Measurements from ENCODE around the gene EXOSC3.
"Not testable (repeated sequence)": the region's sequence is repeated elsewhere in the genome, so short reads cannot be mapped to it uniquely, and the experiment has no call there.

The EXOSC3 gene

DNA sequence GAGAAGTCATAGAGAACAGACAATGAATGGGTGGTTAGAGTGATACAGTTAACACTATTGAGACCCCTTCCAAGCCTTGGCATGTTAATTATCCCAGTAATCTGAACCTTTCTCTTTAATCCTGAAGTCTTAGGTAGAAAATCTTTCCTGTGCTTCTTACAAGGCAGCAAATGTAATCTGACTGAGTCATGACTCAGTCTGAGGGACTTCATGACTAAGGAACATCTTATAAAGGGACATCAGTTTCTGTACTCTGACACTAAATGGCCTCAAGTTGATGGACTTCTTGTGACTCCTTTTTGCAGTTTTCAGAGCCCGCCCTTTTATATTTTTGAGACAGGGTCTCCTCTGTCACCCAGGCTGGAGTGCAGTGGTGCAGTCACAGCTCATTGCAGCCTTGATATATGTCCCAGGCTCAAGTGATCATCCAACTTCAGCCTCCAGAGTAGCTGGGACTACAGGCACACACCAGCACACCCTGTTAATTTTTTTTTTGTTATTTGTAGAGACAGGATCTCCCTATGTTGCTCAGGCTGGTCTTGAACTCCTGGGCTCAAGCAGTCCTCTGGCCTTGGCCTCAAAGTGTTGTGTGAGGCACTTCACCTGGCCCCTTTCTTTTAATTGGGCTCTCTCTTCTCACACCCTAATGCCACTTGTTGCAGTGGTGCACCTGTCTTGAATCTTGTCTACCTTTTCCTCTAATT is 9.5 kb downstream of the EXOSC3 start:
- no peak for DNase-seq

DNA sequence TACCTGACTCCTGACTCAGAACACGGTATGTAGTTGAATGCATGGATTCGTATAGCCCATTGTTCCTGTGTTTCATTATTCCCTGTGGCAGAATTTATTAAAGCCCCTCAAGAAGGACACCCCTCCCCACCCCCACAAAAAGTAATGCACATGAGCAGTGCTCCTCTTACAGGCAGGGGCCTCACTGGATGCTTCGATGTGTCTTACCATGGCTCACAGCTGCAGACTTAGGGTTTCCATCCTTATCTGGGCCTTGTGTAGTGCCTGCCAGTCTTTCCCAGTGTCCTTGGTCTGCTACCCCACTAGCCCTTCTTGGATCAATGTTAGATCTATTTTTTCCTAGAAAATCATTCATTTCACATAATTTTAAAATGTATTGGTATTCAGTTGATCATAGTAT is 14.9 kb downstream of the EXOSC3 start:
- no peak for DNase-seq

DNA sequence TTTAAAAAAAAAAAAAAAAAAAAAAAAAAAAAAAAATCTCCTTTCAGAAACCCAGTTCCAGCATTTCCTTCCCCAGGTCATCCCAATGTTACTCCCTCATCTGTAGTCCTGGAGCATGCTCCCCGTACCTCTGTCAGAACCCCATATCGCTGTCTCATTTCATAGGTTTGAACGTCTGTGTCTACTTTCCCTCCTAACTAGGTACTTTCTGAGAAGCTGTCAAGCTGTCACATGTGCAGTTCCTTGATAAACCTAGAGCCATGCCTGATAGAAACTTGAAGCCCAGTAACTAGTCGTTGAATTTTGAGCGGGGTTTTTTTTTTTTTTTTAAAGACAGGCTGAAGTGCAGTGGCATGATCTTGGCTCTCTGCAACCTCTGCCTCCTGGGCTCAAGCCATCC is 15.6 kb downstream of the EXOSC3 start:
- DNase-seq = no peak

DNA sequence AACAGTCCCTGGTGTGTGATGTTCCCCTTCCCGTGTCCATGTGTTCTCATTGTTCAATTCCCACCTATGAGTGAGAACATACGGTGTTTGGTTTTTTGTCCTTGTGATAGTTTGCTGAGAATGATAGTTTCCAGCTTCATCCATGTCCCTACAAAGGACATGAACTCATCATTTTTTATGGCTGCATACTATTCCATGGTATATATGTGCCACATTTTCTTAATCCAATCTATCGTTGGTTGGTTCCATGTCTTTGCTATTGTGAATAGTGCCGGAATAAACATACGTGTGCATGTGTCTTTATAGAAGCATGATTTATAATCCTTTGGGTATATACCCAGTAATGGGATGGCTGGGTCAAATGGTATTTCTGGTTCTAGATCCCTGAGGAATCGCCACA is 19.6 kb downstream of the EXOSC3 start:
- DNase-seq = not testable (repeated sequence)

DNA sequence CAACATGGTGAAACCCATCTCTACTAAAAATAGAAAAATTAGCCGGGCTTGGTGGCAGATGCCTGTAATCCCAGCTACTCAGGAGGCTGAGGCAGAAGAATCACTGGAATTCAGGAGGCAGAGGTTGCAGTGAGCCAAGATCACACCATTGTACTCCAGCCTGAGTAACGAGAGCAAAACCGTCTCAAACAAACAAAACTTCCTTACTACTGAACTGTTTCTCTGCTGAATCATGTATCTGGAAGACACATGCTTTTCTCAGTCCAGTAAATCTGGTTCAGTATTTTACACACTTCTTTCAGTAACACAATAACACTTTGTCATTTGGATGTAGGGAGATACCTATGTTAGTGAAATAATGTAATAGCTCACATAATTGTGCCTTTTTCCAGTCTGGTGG is 23.4 kb downstream of the EXOSC3 start:
- DNase-seq = no peak

DNA sequence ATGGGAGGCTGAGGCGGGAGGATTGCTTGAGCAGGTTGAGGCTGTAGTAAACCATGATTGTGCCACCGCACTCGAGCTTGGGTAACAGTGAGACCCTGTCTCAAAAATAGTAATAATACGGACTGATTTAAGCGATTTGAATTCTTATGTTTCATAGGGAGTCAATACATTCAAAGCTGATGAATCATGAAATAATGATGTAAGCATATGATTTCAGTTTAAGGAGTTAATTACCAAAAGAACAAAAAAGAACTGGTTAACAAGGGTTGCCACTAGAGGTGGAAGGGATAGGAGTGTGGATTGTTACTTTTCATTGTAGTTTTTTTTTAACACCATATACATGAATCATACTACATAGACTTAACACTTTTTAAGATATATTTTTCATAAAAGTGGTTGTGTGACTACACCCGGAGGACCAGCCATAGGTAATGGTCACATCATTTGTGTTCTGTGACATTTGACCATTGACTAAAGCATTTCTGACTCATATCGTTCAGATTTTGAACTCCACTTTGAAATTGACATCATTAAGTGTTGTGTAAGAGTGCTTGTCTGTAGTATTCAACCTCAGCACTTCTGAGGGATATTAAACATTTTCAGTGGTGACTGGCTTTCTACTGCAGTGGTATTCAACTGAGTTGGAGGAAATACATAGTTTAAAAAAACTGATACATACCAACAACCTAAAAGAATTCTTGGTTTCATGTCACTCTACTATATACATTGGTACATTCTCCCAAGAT is 24.3 kb downstream of the EXOSC3 start:
- DNase-seq = no peak

DNA sequence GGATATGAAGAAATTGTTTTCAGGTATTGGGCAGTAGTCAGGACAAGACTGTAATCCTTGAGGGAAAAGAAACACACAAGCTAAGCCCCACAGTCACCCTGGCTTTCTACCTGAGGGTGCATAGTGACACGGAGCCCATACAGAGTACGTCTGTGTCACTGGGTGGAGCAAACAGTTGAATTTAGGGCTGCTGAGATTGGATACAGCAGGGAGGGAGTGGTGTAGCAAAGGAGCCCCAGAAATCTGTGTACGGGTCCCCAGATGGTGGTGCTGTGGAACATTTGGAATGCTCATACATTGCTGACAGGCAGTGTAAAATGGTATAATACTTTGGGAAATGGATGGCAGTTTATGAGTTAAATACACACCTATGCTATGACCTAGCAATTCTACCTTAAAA is 26.1 kb downstream of the EXOSC3 start:
- no peak for DNase-seq

DNA sequence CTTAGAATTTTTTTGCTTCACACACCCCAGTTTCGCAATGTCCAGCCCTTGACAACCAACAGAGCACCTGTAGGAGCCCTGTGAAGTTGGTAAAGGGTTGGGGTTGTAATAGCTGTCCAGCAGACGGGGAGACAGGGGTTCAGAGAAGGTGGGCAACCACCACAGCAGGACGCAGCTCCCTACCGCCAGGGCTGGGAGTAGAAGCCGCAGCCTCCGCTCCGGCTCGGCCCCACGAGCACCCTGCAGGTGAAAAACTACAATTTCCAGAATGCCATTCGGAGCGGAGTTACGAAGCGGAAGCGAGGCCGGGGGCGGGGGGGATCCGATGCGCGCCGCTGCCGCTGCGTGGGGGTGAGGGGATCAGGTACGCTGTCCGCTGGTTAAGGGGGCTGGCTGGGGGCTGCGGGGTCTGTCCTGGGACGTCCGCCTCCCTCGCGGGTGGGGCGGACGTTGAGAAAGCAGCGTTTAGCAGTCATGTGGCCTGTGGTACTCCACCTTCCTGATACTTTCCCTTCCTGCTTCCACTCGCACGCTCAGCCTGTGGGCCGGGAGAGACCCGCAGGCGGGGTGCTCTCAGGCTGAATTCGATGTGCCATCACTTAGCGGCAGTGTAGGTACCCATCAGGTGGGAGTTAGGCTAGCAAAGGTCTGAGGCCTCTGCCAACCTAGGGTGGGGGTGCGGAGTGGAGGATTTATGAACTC is 31.2 kb downstream of the EXOSC3 start, which contains the start of gene TRMT10B:
Gene TRMT10B (plus strand): TSS at position 317 of the 702 bp plus-strand sequence. CDS start 8,127 bp downstream, outside the sequence.
- peak; percentile 44 for DNase-seq

DNA sequence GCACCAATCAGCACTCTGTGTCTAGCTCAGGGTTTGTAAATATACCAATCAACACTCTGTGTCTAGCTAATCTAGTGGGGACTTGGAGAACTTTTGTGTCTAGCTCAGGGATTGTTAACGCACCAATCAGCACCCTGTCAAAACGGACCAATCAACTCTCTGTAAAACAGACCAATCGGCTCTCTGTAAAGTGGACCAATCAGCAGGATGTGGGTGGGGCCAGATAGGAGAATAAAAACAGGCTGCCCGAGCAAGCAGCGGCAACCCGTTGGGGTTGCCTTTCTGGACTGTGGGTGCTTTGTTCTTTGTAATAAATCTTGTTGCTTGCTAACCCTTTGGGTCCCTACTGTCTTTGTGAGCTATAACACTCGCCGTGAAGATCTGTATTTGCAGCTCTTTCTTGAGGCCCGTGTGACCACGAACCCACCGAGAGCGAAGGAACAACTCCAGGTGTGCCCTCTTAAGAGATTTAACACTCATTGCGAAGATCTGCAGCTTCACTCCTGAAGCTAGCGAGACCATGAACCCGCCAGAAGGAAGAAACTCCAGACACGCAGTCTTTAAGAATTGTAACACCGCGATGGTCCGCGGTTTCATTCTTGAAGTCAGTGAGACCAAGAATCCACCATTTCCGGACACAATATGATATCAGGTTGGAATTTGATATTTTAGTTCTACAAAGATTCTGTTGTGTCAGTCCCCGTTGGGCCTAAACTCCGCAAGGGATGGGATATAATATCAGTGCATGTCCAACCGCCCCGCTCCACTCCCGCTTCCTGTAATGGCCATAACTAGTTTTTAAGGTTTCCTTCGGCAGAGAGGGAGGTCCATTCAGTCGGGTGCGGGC is 32.0 kb downstream of the EXOSC3 start:
- no peak for DNase-seq

DNA sequence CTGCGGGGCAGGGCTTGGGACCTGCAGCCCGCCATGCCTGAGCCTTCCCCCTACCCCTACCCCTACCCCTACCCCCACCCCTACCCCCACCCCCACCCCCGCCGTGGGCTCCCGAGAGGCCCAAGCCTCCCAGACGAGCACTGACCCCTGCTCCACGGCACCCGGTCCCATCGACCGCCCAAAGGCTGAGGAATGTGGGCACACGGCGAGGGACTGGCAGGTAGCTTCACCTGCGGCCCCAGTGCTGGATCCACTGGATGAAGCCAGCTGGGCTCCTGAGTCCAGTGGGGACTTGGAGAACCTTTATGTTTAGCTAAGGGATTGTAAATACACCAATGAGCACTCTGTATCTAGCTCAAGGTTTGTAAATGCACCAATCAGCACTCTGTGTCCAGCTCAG is 32.8 kb downstream of the EXOSC3 start:
- DNase-seq = not testable (repeated sequence)

DNA sequence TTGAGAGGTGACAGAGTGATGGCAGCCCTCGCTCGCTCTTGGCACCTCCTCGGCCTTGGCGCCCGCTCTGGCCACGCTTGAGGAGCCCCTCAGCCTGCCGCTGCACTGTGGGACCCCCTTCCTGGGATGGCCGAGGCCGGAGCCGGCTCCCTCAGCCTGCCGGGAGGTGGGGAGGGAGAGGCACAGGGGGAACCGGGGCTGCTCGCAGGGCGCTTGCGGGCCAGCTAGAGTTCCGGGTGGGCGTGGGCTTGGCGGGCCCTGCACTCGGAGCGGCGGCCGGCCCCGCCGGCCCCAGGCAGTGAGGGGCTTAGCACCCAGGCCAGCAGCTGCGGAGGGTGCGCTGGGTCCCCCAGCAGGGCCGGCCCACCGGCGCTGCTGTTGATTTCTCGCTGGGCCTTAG is 33.2 kb downstream of the EXOSC3 start:
- not testable (repeated sequence) for DNase-seq

DNA sequence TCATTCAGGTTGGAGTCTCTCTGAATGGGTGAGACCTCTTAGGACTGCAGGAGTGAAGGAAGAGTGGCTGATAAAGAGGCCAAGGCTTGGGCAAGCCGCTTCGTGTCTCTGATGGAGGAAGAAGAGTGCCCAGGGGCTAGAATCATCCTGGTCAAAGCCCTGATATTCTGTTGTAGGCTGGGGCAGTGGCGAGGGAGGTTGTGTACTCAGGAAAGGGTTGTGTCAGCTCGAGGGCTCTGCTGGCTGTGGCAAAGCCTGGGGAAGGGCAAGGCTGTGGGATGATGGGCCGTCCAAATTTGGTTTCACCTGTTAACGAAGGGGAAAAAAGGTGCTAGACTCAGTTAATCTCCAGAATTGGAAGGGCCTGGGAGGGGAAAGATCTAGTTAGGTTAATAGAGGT is 33.7 kb downstream of the EXOSC3 start:
- no peak for DNase-seq

DNA sequence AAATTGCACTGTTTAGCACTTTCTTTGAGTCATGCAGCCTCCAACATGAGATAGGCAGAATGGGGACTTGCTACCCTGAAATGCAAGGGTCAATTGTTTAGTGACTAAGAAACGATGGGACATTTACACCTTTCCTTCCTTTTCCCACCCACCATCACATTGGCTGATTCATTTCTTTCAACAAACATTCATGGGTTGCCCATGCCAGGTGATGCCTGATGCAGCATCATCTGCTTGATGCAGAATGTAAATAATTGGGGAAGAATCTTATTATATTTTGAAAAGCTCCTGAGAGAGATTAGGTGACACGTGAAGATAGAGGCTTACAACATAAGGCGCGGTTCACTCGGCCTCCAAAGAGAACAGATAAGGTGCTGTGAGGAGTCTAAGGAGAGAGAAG is 35.7 kb downstream of the EXOSC3 start:
- no peak for DNase-seq

DNA sequence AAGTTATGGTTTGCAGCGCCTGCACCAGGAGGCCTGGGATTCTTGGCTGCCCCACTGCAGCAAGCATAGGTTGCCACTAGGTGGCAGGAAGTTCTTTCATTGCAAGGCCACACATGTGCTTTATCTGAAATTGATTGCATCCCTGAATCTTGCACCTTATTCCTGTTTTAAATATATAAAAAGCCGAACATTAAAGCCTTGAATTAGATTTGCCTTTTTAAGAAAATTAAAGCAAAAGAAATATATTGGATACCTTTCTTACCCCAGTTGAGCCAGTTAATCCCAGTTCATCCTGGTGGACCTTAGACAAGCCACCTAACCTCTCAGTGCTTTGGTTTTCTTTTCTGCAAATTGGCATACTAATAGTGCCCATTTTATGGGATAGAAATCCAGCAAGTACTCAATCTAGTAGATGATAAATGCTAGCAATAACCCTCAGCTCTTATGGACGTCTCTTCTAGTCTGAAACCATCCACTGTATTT is 37.6 kb downstream of the EXOSC3 start:
- DNase-seq = peak; percentile 20

DNA sequence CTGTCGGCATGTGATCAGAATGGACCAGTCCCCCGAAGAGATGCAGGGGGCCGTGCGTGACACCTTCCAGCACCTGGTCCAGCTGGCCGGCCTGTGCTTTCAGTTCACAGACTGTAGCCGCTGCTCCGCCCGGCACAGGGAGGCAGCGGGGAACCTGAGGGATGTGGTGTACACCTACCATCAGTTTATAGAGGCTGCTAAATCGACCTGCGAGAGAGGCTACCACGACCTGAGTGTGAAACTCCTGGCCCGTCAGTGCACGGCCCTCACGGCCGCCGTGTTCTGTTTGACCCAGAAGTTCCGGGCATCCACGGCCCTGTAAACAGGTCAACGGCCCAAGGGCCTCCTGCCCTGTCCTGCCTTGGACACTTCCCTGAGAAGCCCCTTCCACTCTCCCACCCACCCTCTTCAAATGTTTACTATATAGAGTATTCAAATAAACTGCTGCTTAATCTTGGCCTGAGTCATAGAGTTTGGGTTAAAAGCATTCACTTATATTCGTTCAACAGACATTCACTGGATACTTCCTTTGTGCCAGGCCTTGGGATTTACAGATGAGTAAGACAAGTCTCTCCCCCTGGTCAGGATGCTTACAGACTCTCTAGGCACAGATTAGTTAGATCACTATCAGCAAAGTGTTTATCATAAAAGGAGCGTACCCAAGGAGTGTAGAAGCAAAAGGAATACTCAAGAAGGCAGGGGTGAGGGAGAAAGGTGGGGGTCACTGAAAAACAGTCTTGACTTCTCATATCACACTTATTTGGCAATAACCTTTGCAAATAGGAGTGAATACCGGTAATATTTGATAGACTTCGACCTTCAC is 38.2 kb downstream of the EXOSC3 start:
- DNase-seq = no peak

DNA sequence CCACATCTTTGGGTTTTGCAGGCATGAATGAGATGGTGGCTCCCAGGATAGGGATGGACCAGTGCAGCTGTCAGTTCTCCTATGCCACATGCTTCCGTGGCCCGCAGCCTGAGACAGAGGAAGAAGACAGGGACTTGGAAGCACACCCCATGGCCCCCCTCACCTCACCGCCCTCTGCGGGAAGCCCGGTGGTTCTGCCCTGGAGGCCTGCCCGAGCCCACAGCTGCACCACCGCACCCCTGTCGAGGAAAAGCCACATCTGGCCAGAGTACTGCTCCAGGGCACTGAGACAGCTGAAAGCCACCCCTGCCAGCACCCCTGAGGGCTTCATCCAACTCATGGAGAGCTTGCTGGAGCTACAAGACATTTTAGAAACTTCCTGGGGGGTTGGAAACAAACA is 38.9 kb downstream of the EXOSC3 start:
- DNase-seq = no peak

DNA sequence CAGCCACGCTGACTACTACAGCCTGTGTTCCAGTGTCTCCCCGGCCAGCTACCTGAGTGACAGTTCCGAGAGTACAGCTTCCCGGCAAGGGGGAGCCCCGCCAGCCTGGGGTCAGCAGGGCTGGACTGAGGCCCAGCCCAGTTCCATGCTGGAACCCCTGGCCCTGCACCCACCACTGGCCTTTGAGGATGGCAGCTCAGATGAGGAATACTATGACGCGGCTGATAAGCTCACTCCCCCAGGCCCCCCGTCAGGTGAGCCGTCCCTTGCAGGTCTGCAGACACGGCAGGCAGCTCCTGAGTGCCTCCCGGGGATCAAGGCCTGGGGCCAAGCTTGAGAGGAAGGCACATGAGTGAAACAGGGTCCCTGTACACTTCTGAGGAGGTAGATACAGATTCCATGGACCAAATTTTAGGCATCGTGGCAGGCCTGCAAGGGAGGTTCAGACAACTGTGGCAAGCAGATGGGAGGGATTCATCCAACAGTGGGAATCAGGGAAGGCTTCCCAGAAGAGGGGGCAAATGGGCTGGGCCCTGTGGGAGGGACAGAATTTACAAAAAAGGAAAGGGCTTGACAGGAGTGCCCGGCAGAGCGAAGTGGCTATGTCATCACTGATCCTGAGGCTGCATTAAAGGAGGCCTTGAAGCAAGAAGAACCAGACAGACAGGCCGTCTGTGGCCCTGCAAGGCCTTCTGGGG is 44.1 kb downstream of the EXOSC3 start:
- DNase-seq = no peak

DNA sequence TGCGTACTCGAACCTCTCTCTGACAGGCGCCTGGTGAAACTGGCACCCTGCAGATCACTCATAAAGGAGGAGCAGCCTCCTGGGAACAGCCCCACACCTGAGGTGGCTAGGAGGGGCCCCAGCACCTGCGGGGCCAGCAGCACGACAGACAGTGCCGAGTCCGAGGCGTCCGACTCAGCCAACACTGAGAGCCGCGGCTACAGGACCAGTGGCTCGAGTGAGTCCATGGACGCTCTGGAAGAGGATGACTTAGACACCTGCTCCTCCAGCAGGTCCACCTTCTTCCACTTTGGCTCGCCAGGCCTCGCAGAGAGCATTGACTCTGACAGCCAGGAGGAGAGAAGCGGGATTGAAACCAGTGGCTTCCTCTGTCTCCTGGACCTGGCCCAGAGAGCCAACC is 44.7 kb downstream of the EXOSC3 start:
- no peak for DNase-seq

DNA sequence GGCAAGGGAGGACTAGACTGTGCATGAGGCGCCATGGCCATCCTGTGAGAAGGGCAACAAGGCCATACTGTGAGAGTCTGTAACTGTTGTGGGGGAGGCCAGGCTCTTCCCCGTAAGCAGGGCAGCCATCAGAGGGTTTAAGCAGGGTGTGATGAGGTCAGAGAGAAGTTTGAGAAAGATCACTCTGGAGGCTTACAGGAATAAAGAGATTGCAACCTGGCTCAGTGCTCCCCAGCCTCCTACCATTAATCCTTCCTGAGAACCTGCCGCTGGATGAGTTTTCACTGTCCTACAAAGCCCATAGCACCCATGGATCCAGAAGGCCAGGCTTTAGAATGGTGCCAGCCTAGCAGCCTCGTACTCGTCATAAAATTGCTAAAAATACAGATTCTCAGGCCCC is 45.6 kb downstream of the EXOSC3 start:
- no peak for DNase-seq

DNA sequence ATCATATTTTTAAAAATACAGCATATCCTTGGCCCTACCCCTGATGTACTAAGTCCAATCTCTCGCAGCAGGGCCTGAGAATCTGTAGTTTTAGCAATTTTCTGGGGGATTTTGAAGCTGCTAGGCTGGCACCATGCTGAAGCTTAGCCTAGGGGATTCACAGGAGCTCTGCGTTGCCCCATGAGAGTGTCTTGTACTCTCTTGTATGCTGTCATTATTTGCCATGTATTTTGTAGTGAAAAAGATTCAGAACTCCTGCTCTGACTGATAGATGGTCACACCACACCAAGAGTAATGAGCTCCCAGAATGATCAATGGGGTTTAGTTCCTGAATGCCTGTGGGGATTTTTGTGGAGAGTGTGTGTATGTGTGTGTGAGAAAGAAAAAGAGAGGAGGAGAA is 51.9 kb downstream of the EXOSC3 start:
- no peak for DNase-seq

DNA sequence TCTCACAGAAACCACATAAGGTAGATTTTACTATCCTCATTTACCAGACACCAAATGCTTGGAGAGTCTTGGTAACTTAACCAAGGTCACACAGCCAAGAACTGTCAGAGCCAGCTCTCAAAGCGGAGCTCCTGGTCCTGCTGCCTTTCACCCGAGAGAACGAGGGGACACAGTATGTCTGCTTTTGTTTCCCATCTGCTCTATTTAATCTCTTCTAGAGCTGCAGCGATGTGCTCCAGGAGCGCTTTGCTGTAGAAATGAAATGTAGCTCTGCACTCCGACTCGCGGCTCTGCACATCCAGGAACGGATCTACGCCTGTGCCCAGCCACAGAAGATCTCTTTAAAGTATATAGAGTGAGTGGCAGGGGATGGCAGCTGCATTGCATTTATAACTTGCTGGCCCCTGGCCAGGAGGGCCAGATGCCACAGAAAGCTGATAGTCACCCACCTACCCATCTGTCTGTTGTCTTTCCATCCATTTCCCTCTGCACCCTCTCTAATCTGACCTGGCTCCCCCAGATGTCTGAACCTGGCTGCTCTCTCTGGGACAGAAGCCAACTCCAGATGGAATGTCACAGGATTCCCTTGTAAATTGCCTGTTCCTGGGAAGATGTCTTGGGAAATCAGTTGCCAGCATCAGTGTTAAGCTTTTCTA is 52.6 kb downstream of the EXOSC3 start:
- DNase-seq = peak; percentile 87

Data from NCI-H2171 (cell line).